NCI-H2227 (cell line): ENCODE data around the gene PKNOX2.

Experiments
- DNase-seq: peaks from one replicate; lab custom pipeline; 2025; ENCODE audit not compliant: unreplicated experiment; lab: John Stamatoyannopoulos, UW

The PKNOX2 gene

DNA sequence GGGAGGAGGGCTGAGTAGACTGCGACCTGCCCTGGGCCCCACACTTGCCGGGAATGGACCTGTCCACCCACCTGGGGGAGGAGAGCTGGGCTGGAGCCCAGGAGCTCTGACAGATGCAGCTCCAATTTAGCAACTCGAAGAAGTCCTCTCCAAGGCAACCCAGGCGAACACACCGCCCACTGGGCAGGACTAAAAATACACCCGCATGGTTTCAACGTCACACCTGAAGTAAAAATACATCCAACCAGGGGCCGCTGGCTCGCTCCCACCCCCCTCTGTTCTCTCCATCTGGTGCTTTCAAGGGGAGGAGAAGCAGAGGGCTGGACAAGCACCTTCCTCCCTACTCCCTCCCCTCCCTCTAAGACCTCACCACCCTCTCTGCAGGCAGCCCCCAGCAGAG is 211.6 kb downstream of the PKNOX2 start:
- DNase-seq = peak; percentile 73

DNA sequence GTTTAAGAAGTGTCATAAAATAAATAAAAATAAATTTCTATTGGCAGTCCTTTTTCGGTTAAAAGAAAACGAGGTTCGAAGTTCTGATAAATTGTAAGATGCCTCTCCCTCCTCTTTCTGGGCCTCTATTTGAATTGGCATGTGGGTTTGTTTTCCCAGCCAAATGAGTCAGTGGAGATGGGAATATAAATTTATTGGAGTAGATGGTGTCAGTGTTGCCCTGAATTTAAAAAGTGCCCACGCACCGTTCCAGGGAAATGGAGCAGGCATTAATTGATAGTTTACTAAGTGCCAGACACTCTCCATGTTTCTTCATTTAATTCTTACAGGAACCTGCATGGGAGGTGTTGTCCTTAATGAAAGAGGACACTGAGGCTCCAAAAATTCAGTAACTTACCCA is 212.3 kb downstream of the PKNOX2 start:
- no peak for DNase-seq

DNA sequence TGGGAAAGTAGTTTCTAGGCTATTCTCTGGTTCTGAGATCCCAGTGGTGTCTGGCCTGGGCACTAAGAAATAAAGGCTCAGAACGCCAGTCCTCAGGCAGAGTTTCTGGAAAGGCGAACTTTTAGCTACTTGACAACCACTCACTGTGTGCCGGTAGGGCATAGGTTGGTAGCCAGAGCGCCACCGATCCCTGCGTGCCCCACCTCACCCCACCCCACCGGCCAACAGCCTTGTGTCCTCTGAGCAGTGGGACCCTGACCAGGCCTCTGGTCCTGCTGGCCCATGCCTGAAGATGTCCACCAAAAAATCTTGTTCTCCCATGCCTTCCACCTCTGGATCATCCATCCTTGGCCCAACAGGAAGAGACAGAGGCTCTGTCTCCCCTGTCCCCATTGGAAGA is 213.5 kb downstream of the PKNOX2 start:
- no peak for DNase-seq

DNA sequence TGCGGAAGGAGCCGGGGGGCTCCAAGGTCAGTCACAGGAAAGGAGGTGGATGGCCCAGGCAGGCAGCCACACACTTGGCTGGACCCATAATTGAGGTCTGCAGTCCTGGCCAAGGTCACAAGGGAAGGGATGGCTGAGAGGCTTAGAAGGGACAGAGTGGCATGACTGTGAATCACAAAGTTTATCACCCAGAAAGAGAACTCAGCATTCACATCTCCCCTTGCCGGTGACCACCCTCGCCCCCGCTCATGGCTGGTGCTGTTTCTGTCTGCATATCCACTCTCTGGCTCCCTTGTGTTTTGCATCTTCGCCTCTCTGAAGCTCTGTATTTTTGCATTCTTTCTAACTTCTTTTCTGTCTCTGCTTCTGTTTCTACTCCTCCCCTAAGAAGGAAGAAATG is 214.0 kb downstream of the PKNOX2 start:
- DNase-seq = no peak

DNA sequence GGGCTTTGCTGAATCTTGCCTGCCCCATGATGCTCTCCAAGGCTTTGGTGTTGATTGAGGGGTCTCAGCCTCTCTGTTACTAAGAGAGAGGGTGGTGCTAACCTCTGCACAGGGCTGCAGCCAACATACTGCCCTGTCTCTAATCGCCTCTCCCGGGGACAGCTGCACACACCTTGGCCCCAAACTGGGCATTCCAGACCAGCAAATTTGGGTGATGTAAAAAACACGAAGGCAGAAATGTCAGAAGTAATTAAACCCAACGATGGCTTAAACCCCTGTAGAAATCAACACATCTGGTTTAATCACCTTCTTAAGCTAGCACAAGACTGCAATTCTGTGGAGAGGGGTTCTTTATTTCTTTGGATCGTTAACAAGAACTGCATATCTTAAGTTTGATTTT is 215.0 kb downstream of the PKNOX2 start:
- DNase-seq = no peak

DNA sequence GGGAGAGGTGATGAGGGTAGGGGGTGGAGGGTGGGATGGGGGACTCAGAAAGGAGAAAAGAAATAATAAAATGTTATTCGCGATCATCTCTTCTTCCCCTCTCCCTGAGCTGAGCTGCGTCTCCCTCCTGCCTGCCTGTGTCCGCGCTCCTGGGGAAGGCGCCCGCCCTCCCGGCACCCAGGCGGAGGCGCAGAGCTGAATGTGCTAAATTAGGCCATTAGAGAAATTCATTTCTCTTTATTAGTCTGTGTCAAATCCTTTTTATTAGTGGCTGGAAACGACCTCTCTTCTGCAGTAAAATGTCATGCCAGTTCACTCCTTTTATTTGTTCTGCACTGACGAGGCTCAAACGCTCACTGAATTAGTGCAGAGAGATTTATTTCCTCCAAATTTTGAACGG is 215.4 kb downstream of the PKNOX2 start:
- no peak for DNase-seq

DNA sequence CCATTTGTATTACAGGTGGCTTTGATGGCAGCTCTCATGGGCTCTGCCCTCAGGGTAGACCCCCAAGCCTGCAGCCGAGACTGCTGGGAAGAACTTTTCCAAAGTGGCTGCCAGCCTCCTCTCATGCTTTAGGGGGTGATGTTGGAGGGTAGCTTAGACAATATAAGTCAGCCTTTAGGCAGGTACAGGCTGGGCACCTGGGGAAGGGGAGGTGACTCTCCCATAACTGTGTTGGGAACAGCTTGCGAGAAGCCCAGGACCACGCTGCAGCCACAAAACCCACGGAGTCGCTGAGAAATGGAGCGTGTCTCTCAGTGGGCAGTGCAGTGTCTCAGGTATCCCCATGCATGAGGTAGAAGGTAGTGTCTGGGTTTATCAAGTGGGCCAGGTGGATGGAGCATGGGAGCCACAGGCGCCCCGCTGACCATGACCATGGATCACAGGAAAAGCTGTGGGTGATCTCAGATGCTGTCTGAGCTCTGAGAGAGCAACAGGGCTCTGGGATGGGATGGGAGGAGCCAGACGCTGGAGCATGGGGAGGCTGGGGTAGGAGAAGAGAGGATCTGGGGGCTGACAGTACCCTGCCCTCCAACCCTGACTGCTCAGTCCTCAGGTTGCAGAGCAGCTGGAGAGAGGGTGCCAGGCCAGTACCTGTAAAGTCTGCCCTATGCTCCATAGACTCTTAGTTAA is 216.3 kb downstream of the PKNOX2 start:
- DNase-seq = no peak

DNA sequence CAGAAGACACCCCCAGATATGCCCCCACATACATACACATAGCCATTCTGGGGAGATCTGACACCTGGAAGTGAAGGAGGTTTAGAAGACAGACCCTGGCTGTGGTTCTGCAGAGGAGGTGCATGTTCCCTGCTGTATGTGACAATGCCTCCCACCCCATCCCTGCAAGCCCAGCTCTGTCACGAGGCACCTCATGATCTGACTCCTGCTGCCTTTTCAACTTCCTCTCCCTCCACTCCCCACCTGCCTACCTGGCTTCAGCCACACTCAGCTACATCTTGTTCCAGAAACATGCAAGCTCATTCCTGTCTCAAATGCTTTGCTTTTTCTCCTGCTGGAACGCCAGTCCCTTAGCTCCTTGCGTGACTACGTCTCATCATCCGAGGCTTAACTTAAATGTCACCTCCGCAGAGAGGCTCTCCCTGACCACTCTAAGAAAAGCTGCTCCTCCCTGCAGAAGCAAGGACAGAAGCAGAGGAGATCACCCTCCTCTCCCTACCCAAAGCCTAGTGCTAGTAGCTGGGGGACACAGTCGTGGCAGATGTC is 217.0 kb downstream of the PKNOX2 start:
- no peak for DNase-seq

DNA sequence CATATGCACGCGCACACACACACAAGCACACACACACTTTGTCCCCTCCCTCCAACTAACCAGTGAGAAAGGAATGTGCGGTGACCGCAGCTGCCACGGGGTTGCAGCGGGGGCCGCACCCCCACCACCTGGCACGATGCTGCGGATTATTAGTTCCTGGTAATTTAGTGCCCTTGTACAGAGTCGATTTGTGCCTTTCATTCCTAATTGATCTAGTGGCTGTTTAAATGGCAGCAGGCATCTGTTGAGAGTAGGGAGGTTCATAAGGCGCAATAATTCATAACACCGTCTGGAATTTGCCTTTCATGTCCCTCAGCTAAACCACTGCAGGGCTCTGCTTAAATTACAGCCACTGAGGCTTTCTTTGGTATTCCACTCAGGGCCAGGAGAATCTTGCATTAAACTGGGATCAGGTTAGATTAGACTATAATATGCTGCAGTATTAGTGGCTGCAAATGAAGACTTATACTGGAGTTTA is 217.8 kb downstream of the PKNOX2 start:
- DNase-seq = peak; percentile 50

DNA sequence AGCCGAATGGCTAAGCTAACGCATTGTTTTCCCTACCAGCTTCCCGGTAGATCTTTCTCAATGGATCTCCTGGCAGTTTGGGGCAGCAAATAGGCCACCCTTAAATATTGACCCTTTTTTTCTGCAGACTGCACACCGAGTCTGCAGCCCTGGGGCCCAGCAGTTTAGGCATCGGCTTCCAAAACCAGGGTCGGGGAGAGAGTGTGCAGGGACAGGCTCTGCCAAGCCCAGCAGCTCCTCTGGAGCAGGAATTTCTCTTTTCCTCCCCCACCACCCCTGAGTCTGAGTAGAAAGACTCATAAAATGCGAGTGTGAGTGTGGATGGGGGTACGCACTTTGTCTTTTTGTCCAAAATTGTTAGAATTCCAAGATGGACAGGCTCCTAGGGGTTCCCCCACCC is 218.3 kb downstream of the PKNOX2 start:
- no peak for DNase-seq

DNA sequence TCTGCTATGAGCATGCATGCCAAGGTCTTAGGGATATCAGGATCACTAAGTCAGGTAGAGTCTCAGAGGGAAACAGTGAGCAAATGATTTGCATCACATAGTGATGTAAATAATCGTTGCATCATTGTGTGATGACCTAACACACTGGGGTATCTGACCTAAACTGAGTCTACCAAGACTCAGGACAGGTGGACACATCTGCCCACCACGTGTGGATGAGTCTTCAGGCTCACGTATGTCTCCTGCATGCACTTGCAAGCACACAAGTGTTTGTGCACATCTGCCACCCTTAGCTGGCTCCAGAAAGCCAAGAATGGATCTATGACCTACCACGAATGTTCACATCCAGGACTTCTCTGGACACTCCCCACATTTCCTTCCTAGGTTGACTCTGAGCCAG is 220.3 kb downstream of the PKNOX2 start:
- no peak for DNase-seq

DNA sequence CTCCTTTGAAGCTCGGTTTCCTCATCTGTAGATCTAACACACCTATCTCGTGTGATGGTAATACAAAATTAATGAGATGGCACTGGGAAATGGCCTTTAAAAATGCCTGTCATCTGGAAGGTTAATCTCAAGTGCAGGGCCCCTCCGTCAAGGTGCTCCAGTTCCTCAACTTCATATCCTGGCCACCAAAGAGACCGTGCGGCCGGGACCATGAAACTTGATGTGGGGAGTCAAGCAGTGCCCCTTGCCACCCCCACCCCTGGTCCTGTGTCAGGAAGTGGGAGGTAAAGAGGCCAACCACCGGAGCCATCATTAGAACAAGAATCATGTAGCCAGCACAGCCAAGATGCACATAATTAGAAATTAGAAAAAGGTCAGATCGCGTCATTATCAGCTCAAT is 223.3 kb downstream of the PKNOX2 start:
- DNase-seq = no peak

DNA sequence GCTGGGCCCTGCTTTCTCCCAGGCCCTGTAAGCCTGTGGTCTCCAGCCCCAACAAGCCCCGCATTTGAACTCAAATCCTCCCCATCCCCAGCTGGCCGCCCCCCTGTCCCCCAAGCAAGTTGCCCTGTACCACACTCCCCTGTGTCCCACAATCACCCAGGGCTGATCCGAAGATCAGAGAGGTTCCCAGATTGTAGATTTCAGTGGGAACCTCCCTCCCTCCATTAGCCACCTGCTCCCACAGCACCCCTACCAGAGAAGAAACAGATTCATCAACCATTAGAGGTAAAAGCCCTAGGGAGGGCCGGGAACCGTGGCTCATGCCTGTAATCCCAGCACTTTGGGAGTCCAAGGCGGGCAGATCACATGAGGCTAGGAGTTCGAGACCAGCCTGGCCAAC is 224.1 kb downstream of the PKNOX2 start:
- no peak for DNase-seq

DNA sequence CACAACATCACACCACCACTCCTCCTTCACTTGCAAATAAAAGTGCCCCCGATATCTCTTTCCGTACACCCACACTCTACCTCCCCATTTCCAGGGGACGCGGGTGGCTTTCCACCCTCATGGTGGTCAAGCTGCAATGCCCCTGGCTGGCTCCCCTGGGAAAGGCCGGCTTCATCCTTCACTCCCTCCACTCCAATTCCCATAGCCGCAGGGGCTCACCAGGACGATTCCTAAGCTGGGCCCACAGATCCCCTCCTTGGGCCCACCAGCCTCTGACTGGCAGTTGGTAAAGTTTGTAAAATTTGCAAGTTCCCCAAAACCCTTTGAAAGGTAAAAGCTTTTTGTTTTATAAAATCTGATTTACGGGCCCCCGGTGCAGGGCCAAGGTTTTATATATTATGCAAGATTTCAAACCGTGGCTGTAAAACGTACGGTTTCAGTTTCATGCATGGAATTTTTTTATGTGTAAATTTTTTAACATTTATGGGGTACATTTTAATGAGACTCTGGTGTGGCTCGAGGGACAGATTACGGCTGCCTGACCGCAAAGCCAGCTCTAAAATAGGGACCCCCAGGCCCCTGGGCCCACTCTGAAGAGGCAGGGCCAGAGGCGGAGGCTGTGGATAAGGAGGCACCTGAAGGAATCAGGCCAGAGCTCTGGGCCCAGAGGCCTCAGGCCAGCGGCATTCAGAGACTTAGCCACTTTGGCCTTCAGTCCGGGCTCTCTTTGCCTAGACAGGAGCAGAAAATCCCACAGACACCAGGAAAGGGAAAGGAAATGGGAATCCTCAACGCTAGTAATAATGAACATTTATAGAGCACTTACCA is 225.0 kb downstream of the PKNOX2 start:
- DNase-seq = no peak

DNA sequence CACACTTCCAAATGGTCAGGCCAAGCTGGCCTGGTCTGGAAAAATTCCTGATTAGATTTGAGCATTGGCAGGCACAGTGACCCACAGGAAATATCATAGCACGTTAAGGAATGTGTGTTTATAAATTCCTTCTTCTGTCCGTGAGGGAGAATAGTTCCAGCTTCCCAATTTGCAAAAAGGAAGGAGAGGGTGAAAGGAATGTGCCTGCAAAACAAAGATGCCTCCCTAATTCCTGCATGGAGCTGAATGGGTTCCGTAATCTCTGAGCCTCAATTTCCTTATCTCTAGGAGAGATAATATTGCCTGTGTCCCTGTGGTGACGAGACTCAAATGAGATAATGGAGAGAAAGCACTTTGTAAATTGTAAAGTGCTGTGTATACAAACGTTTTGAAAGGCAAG is 226.4 kb downstream of the PKNOX2 start:
- DNase-seq = peak; percentile 49

DNA sequence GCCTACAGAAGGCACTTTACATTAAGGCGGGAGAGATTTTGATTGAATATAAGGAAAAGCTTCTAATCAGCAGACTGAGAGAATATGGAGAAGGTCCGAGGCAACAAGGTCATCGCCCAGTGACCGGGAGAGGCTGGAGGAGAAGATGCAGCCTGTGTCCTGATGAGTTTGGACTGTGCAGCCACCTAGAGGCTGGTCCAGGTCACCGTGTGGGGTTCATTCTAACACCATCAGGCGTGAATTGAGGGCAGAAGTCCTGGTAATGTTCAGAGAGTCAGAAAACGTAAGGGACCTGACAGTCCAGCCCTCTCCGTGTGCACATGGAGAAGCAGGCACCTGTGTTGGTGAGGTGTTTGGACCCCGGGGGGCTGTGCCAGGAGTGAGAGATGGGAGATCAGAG is 228.8 kb downstream of the PKNOX2 start:
- DNase-seq = no peak

DNA sequence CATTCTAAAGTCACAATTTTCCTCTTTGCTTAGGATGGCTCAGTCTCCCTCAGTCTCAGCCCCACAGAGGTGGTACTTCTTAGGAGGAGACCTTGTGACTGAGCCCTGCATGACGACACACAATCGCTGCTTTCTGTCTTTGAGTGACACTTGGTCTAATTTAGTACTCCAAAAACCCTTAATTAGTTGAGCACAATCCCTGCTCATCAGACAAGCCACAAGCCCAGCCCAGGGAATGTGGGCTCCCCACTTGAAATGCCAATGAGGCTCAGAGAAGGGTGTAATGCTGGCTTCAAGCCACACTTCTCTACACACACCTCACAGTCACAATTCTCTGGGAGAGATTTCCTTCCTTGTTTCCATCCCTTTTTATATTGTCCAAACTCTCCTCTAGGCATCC is 229.7 kb downstream of the PKNOX2 start:
- DNase-seq = no peak

DNA sequence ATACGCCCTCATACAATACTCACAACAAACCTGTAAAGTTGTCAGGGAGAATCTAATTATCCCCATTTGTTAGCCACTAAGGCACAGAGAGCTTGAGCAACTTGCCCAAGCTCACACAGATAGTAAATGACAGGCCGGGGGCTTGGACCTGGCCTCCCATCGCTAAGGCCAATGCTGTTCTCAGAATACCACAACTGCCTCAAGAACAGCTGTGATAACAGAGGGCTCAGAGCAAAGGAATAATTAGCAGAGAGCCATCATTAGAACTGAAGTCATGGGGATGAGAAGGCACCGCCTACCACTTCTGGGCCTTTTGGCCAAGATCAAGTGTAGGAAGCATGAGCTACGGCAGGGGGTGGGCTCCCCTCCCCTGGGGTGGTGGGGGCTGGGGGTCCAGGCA is 232.9 kb downstream of the PKNOX2 start:
- DNase-seq = no peak

DNA sequence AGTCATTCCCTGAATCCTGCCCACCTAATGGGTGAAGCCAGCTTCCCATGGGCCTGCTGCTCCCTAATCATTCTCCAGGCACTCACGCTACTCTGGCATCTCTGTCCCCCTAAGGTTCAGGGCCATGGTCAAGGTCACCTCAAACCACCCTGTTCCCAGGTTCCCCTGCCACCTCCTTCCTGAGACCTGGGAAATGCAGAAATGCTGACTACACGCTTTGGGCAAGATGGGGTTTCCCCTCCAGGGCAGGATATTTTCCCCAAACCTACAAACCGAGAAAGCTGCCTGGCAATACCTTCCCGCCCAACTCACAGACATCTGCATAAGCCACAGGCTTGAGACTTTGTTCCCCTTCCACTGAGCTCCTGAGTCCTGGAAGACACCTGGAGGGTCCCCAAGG is 233.9 kb downstream of the PKNOX2 start:
- DNase-seq = no peak

DNA sequence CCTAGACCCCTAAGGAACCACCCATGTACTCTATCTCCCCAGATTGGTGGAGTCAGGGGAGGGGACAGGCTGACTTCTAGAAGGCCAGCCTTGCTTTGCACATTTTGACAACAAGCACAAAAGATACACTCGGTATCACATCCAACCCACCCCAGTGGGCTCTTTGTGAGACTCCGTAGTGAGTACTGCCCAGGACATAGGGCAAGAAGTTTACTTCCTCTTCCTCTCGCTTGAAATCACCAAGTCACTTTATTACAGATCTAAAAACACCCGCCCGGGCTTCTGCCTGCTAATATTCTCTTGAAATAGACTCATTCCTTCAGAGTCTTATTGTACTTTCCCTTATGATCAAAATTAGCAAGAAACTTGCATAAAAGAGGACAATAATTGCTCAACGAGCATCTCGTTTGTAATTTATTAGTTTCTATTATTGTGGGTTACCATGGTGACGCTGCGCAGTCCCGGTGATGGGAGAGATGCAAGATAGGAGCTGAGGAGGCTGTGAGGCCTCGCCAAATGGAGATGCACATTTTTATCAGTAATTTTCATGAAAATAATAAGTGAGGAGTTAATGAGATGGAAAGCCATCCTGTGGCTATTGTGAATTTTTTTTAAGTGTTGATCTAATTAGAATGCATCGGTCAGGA is 234.6 kb downstream of the PKNOX2 start:
- no peak for DNase-seq

DNA sequence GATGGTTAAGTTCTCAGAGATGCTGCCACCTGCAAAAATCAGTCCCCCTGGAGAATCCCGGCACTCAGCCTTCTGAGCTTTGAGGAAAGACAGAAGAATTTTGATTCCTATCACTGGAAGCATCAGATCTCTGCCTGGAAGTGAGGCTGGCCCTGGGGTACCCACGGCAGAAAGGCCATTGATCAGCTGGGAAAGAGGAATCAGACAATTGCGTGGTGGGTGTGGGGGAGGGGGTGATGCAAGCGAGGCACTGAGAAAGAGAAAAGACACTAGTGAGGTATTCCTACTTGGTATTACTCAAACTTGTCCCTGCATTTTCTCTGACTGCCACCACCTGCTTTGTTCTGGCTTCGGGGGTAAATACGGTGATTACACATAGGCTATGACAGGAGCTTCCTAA is 235.4 kb downstream of the PKNOX2 start:
- no peak for DNase-seq

DNA sequence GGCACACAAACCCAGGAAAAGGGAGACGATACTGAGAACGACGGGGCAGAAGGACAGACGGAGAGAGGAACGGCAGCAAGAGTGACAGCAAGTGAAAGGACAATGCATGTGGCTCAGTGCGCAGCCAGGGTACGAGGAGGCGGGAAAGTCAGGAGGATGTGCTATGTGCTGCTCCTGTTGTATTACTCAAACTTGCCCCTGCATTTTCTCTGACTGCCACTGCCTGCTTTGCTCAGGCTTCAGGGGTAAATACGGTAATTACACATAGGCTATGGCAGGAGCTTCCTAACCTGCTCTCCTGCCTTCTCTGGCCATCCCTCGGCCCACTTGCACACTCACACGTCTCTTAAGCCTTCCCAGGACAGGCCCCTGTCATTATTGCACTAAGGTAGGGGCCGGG is 236.7 kb downstream of the PKNOX2 start:
- no peak for DNase-seq
